Stimulated activated naive CD8-positive, alpha-beta T cell treated with anti-CD3 and anti-CD28 coated beads, Interleukin-15, amount 100 ng/mL, for 72 hours (primary cell): ENCODE measurements around the gene NDUFB5.

Experiments
- ATAC-seq: fragments of 150-1000 bp; cut with Tn5 transposase; 2 replicates; pipeline ENCODE4 v1.10.0; 2021; ENCODE audit warnings: mild to moderate bottlenecking, moderate library complexity
- DNase-seq, 2 donors: peaks; one replicate each; pipeline ENCODE4 v3.0.0; 2021 to 2022
- H3K27ac Mint-ChIP-seq, 2 donors: one replicate each; pipeline ENCODE4 v1.8.0; 2022; ENCODE audit warnings: mild to moderate bottlenecking in 2 of 2, mixed read lengths in 2 of 2, moderate library complexity in 2 of 2
- H3K27me3 Mint-ChIP-seq: one replicate; pipeline ENCODE4 v1.8.0; 2022; ENCODE audit warnings: mixed read lengths
- H3K4me1 Mint-ChIP-seq: one replicate; pipeline ENCODE4 v1.8.0; 2022; ENCODE audit warnings: mild to moderate bottlenecking, mixed read lengths
- H3K4me3 Mint-ChIP-seq, 2 donors: one replicate each; pipeline ENCODE4 v1.8.0; 2022; ENCODE audit warnings: mild to moderate bottlenecking in 2 of 2, mixed read lengths in 2 of 2, moderate library complexity in 1 of 2
- H3K9me3 Mint-ChIP-seq, 2 donors: one replicate each; pipeline ENCODE4 v1.8.0; 2022; ENCODE audit warnings: mixed read lengths in 2 of 2

Gene NDUFB5

GRCh38 chr3:179655236-179655635 is 50.6 kb downstream of the NDUFB5 start:
- H3K4me1 Mint-ChIP-seq, result peaks cover 48% of the 10 kb centered on the region
- no peak for ATAC-seq
- H3K27ac Mint-ChIP-seq, result no peak overlapping the region
- DNase-seq, result no peak
- peak overlapping the region in 1 of 2 donors; percentile 41 for H3K4me3 Mint-ChIP-seq
- no peaks in the 10 kb centered on the region for H3K9me3 Mint-ChIP-seq
- H3K27me3 Mint-ChIP-seq, result peaks cover 11% of the 10 kb centered on the region

- no peak overlapping the region for H3K4me3 Mint-ChIP-seq
- H3K27me3 Mint-ChIP-seq, result no peaks in the 10 kb centered on the region
- ATAC-seq (no peak), DNase-seq (no peak)
- H3K27ac Mint-ChIP-seq, result no peak overlapping the region
- peaks cover 33% of the 10 kb centered on the region for H3K4me1 Mint-ChIP-seq
- H3K9me3 Mint-ChIP-seq, result no peaks in the 10 kb centered on the region
Observed at GRCh38 chr3:179658606-179659005, 54.0 kb downstream of the NDUFB5 start.

- Mint-ChIP-seq H3K4me1 (peaks cover 14% of the 10 kb centered on the region), H3K27ac (no peak overlapping the region), H3K9me3 (no peaks in the 10 kb centered on the region), H3K27me3 (no peaks in the 10 kb centered on the region), H3K4me3 (no peak overlapping the region)
- ATAC-seq (no peak), DNase-seq (no peak)
Observed at GRCh38 chr3:179660872-179661271, 56.3 kb downstream of the NDUFB5 start.

GRCh38 chr3:179661777-179662176 is 57.2 kb downstream of the NDUFB5 start:
- no peak overlapping the region for H3K4me3 Mint-ChIP-seq
- peak overlapping the region in 1 of 2 donors; percentile 30 for H3K27ac Mint-ChIP-seq
- H3K4me1 Mint-ChIP-seq, result peaks cover 9% of the 10 kb centered on the region
- no peaks in the 10 kb centered on the region for H3K27me3 Mint-ChIP-seq
- no peaks in the 10 kb centered on the region for H3K9me3 Mint-ChIP-seq
- ATAC-seq (no peak), DNase-seq (no peak)

- no peak overlapping the region for H3K4me3 Mint-ChIP-seq
- ATAC-seq (no peak), DNase-seq (no peak)
- peaks cover 6% of the 10 kb centered on the region for H3K4me1 Mint-ChIP-seq
- H3K27me3 Mint-ChIP-seq, result no peaks in the 10 kb centered on the region
- no peaks in the 10 kb centered on the region for H3K9me3 Mint-ChIP-seq
- peak overlapping the region in 1 of 2 donors; percentile 49 for H3K27ac Mint-ChIP-seq
Observed at GRCh38 chr3:179663093-179663492, 58.5 kb downstream of the NDUFB5 start.

GRCh38 chr3:179666030-179666429 is 61.4 kb downstream of the NDUFB5 start:
- no peaks in the 10 kb centered on the region for H3K4me1 Mint-ChIP-seq
- H3K9me3 Mint-ChIP-seq, result no peaks in the 10 kb centered on the region
- H3K27ac Mint-ChIP-seq, result no peak overlapping the region
- H3K27me3 Mint-ChIP-seq, result no peaks in the 10 kb centered on the region
- DNase-seq, result no peak
- H3K4me3 Mint-ChIP-seq, result no peak overlapping the region
- ATAC-seq, result no peak

- Mint-ChIP-seq H3K4me1 (no peaks in the 10 kb centered on the region), H3K27ac (no peak overlapping the region), H3K27me3 (no peaks in the 10 kb centered on the region), H3K4me3 (no peak overlapping the region), H3K9me3 (no peaks in the 10 kb centered on the region)
- ATAC-seq (no peak), DNase-seq (no peak)
Observed at GRCh38 chr3:179666436-179667035, 61.9 kb downstream of the NDUFB5 start.

- DNase-seq (no peak), ATAC-seq (no peak)
- no peaks in the 10 kb centered on the region for H3K9me3 Mint-ChIP-seq
- H3K4me1 Mint-ChIP-seq, result no peaks in the 10 kb centered on the region
- no peak overlapping the region for H3K4me3 Mint-ChIP-seq
- no peaks in the 10 kb centered on the region for H3K27me3 Mint-ChIP-seq
- H3K27ac Mint-ChIP-seq, result no peak overlapping the region
Observed at GRCh38 chr3:179668429-179668828, 63.8 kb downstream of the NDUFB5 start.

- ATAC-seq (no peak), DNase-seq (no peak)
- Mint-ChIP-seq H3K9me3 (no peaks in the 10 kb centered on the region), H3K27ac (no peak overlapping the region), H3K27me3 (no peaks in the 10 kb centered on the region), H3K4me1 (no peaks in the 10 kb centered on the region), H3K4me3 (no peak overlapping the region)
Observed at GRCh38 chr3:179670311-179670710, 65.7 kb downstream of the NDUFB5 start.

- no peaks in the 10 kb centered on the region for H3K9me3 Mint-ChIP-seq
- no peaks in the 10 kb centered on the region for H3K27me3 Mint-ChIP-seq
- H3K27ac Mint-ChIP-seq, result no peak overlapping the region
- H3K4me3 Mint-ChIP-seq, result no peak overlapping the region
- ATAC-seq, result no peak
- no peak for DNase-seq
- H3K4me1 Mint-ChIP-seq, result no peaks in the 10 kb centered on the region
Observed at GRCh38 chr3:179671309-179671708, 66.7 kb downstream of the NDUFB5 start.

GRCh38 chr3:179671747-179672242 is 67.2 kb downstream of the NDUFB5 start:
- no peak for DNase-seq
- H3K27ac Mint-ChIP-seq, result no peak overlapping the region

GRCh38 chr3:179672918-179673317 is 68.3 kb downstream of the NDUFB5 start:
- Mint-ChIP-seq H3K4me1 (no peaks in the 10 kb centered on the region), H3K27ac (no peak overlapping the region), H3K4me3 (no peak overlapping the region), H3K9me3 (no peaks in the 10 kb centered on the region), H3K27me3 (no peaks in the 10 kb centered on the region)
- DNase-seq, result no peak
- ATAC-seq, result no peak

More at GRCh38 chr3:179671747-179672242, 67.2 kb downstream of the NDUFB5 start:
- no peak for ATAC-seq
- Mint-ChIP-seq H3K4me3 (no peak overlapping the region), H3K9me3 (no peaks in the 10 kb centered on the region), H3K4me1 (no peaks in the 10 kb centered on the region), H3K27me3 (no peaks in the 10 kb centered on the region)

GRCh38 chr3:179673523-179673922 is 68.9 kb downstream of the NDUFB5 start:
- no peak for DNase-seq
- no peaks in the 10 kb centered on the region for H3K4me1 Mint-ChIP-seq
- no peak for ATAC-seq
- no peak overlapping the region for H3K27ac Mint-ChIP-seq
- H3K9me3 Mint-ChIP-seq, result no peaks in the 10 kb centered on the region
- H3K4me3 Mint-ChIP-seq, result no peak overlapping the region
- no peaks in the 10 kb centered on the region for H3K27me3 Mint-ChIP-seq

GRCh38 chr3:179676081-179676480 is 71.5 kb downstream of the NDUFB5 start:
- DNase-seq, result no peak
- Mint-ChIP-seq H3K4me1 (no peaks in the 10 kb centered on the region), H3K9me3 (no peaks in the 10 kb centered on the region), H3K27me3 (no peaks in the 10 kb centered on the region), H3K27ac (no peak overlapping the region), H3K4me3 (no peak overlapping the region)
- ATAC-seq, result no peak
